BJ (cell line): ENCODE data around the gene SLFNL1. TPM values are rescaled to one million over a fixed set of nuclear protein-coding genes. Genes with fewer than 3 reads are reported as not detected.

Source experiments
- CTCF ChIA-PET: fragments of 350-600 bp; formaldehyde crosslinking; extraction: SDS; loops from one replicate; lab custom pipeline; 2021; ENCODE audit warnings: antibody characterized with exemption, inconsistent platforms; lab: Yijun Ruan, JAX
- POLR2A ChIA-PET: fragments of 300-600 bp; sonication (Branson Sonifier 250); formaldehyde crosslinking; extraction: SDS; loops from one replicate; lab custom pipeline; 2021; ENCODE audit warnings: antibody characterized with exemption; lab: Charles Lee
- DNase-seq: peaks from one replicate; pipeline ENCODE4 v3.0.0-alpha.2; 2011; ENCODE audit warnings: low read depth
- H3K27me3 ChIP-seq: 2 replicates; pipeline ENCODE4 v1.6.0; 2011; ENCODE audit warnings: low read length; ENCODE audit not compliant: control insufficient read depth, insufficient read depth
- H3K36me3 ChIP-seq: 2 replicates; pipeline ENCODE4 v1.5.1; 2011; ENCODE audit warnings: low read length; ENCODE audit not compliant: control insufficient read depth, insufficient read depth
- H3K4me3 ChIP-seq: 2 replicates; pipeline ENCODE4 v1.5.1; 2011; ENCODE audit warnings: low read depth, mild to moderate bottlenecking, control low read depth, low read length
- polyA plus RNA-seq: library from polyadenylated mRNA; depleted of rRNA; stranded (reverse); fragments of >200 nt; gene quantifications from 2 replicates; pipeline ENCODE4 v1.2.3, GENCODE V29; 2011
- TF ChIP-seq, protein P1 (sequence below): IDR thresholded peaks from 2 replicates; pipeline ENCODE4 v1.5.1; 2011; ENCODE audit warnings: low read depth, mild to moderate bottlenecking, control low read depth, inconsistent platforms, low read length, moderate library complexity; ENCODE audit not compliant: insufficient read depth

The SLFNL1 gene
- polyA plus RNA-seq, 1 experiment = 0.10 TPM

- H3K4me3 ChIP-seq = no peak overlapping the region
- CTCF ChIA-PET = no interaction called here
- TF ChIP-seq, protein P1, sequence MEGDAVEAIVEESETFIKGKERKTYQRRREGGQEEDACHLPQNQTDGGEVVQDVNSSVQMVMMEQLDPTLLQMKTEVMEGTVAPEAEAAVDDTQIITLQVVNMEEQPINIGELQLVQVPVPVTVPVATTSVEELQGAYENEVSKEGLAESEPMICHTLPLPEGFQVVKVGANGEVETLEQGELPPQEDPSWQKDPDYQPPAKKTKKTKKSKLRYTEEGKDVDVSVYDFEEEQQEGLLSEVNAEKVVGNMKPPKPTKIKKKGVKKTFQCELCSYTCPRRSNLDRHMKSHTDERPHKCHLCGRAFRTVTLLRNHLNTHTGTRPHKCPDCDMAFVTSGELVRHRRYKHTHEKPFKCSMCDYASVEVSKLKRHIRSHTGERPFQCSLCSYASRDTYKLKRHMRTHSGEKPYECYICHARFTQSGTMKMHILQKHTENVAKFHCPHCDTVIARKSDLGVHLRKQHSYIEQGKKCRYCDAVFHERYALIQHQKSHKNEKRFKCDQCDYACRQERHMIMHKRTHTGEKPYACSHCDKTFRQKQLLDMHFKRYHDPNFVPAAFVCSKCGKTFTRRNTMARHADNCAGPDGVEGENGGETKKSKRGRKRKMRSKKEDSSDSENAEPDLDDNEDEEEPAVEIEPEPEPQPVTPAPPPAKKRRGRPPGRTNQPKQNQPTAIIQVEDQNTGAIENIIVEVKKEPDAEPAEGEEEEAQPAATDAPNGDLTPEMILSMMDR = no peak
- POLR2A ChIA-PET = no interaction called here
- no peaks in the 10 kb centered on the region for H3K27me3 ChIP-seq
- H3K36me3 ChIP-seq = peaks cover 18% of the 10 kb centered on the region
- no peak for DNase-seq
Observed at GRCh38 chr1:40998668-40999067, 22.9 kb downstream of the SLFNL1 start.

- Histone ChIP-seq H3K4me3 (no peak overlapping the region), H3K27me3 (no peaks in the 10 kb centered on the region), H3K36me3 (peaks cover 20% of the 10 kb centered on the region)
- no peak for DNase-seq
- ChIA-PET CTCF (interaction anchor here (0.8 to 1.0 kb wide), 4 partner anchors 12 to 420 kb away, joined by 3 to 5 read pairs (median 4); no protein-coding TSS in a partner anchor), POLR2A (no interaction called here)
- TF ChIP-seq, protein P1 = no peak
Observed at GRCh38 chr1:40997096-40997495, 24.4 kb downstream of the SLFNL1 start.

- Histone ChIP-seq H3K36me3 (peaks cover 11% of the 10 kb centered on the region), H3K27me3 (no peaks in the 10 kb centered on the region), H3K4me3 (no peak overlapping the region)
- ChIA-PET POLR2A (no interaction called here), CTCF (no interaction called here)
- no peak for DNase-seq
- TF ChIP-seq, protein P1 = no peak
Observed at GRCh38 chr1:40989066-40989465, 32.5 kb downstream of the SLFNL1 start.

DNA sequence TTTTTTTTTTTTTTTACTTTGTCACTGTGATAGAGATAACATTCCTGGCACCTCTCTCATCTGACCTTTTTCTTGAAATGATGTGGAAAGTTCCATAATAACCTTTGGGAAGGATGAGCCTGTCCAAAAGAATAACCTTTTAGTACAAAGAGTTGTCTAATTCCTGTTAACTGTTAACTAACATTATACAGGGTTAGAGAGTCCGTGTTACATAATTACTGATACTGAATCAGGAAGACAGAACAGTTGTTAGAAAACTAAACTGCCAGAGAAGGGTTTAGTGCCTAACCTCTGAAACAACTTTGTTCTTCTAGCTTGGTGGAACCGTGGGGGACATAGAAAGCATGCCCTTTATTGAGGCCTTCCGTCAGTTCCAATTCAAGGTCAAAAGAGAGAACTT lies 33.2 kb downstream of the SLFNL1 start:
- Histone ChIP-seq H3K4me3 (no peak overlapping the region), H3K27me3 (no peaks in the 10 kb centered on the region), H3K36me3 (peaks cover 10% of the 10 kb centered on the region)
- TF ChIP-seq, protein P1 = no peak
- CTCF ChIA-PET = interaction anchor here (2.6 kb wide), 1 partner anchor 11 kb away, joined by 6 read pairs; no protein-coding TSS in a partner anchor
- DNase-seq = no peak
- POLR2A ChIA-PET = no interaction called here

- TF ChIP-seq, protein P1 = no peak
- Histone ChIP-seq H3K4me3 (no peak overlapping the region), H3K27me3 (no peaks in the 10 kb centered on the region), H3K36me3 (peaks cover 8% of the 10 kb centered on the region)
- CTCF ChIA-PET = interaction anchor here (2.6 to 5.3 kb wide), 2 partner anchors 10 to 16 kb away, joined by 6 to 25 read pairs; no protein-coding TSS in a partner anchor
- POLR2A ChIA-PET = no interaction called here
- no peak for DNase-seq
Observed at GRCh38 chr1:40987439-40988276, 33.9 kb downstream of the SLFNL1 start.
